Astrocyte of the cerebellum (primary cell): ENCODE measurements around the gene SPATA46.

Source experiments
- DNase-seq: peaks from one replicate; pipeline ENCODE4 v3.0.0-alpha.2; 2011; ENCODE audit warnings: low read depth
- H3K4me3 ChIP-seq: 2 replicates; pipeline ENCODE4 v1.5.1; 2011; ENCODE audit warnings: mild to moderate bottlenecking, low read depth, low read length, moderate library complexity
- CTCF ChIP-seq: IDR thresholded peaks from 2 replicates; pipeline ENCODE4 v1.5.1; 2012; ENCODE audit warnings: low read length, low read depth, moderate library complexity, mild to moderate bottlenecking; ENCODE audit errors: missing control alignments
- in situ Hi-C: cut with HindIII; loops from 2 replicates; pipeline ENCODE4 v1.10.0; 2017; ENCODE audit warnings: low sequenced_read_pairs

SPATA46 gene

GRCh38 chr1:162370161-162370560, 6.5 kb downstream of the SPATA46 start:
- no peak overlapping the region for H3K4me3 ChIP-seq
- in situ Hi-C loops, result no loop called here
- DNase-seq, result no peak
- no peak for TF ChIP-seq CTCF

GRCh38 chr1:162369571-162369970, 7.1 kb downstream of the SPATA46 start:
- in situ Hi-C loops, result no loop called here
- no peak overlapping the region for H3K4me3 ChIP-seq
- no peak for DNase-seq
- TF ChIP-seq CTCF, result no peak

- no peak for DNase-seq
- in situ Hi-C loops, result no loop called here
- no peak overlapping the region for H3K4me3 ChIP-seq
- TF ChIP-seq CTCF, result no peak
Observed at GRCh38 chr1:162368451-162368850, 8.2 kb downstream of the SPATA46 start.

- in situ Hi-C loops, result no loop called here
Observed at GRCh38 chr1:162367772-162368171, 8.9 kb downstream of the SPATA46 start.

GRCh38 chr1:162367073-162367472, 9.6 kb downstream of the SPATA46 start:
- H3K4me3 ChIP-seq, result no peak overlapping the region
- DNase-seq, result no peak
- TF ChIP-seq CTCF, result no peak
- in situ Hi-C loops, result no loop called here

More at GRCh38 chr1:162367772-162368171, 8.9 kb downstream of the SPATA46 start:
- H3K4me3 ChIP-seq, result no peak overlapping the region
- TF ChIP-seq CTCF, result no peak
- DNase-seq, result no peak

- H3K4me3 ChIP-seq, result no peak overlapping the region
- in situ Hi-C loops, result no loop called here
- TF ChIP-seq CTCF, result no peak
- DNase-seq, result no peak
Observed at GRCh38 chr1:162366671-162367070, 10.0 kb downstream of the SPATA46 start.

GRCh38 chr1:162366149-162366548, 10.5 kb downstream of the SPATA46 start:
- no peak overlapping the region for H3K4me3 ChIP-seq
- DNase-seq, result no peak
- TF ChIP-seq CTCF, result no peak
- in situ Hi-C loops, result no loop called here
